ENCODE measurements around the gene CCP110.

CCP110 gene

DNA sequence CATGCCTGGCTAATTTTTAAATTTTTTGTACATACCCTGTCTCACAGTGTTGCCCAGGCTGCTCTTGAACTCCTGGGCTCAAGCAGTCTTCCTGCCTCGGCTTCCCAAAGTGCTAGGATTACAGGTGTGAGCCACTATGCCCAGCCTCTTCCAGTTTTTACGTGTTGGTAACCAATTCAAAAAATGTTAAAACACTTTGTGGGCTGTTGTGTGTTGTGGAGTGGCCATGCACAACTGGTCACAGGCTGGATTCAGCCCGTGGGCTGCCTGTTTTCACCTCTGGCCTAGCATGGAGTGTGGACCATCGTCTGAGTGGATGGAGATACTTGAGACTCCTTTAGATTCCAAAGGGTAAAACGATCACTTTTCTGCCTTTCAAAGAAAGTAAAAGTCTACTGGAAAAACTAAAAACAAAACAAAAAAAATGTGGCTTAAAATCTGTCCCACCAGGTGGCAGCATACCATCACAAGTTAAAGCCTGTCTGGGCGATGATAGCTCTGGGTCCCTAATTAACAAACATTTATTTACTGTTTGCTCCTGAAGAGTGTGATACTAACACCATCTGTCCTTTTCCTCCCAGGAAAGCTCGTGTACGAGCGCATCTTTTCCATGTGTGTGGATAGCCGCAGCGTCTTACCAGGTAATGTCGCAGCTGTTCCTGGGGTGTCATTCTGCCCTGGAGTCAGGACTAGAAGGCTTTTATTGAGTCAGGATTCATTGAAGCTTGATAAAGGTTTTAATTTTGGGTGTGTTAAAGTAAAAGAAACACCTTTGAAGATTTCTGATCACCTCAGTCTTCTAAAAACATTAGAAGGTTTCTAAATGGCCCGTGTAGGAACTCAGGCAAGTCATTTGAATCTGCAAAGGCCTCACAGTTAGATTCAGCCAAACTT lies 77.6 kb downstream of the CCP110 start:
- DNase-seq (ENCODE audit: low read depth in 2 of 2), result no peak

Measured in stimulated activated CD8-positive, alpha-beta memory T cell treated with anti-CD3 and anti-CD28 coated beads, Interleukin-15, amount 100 ng/mL, for 48 hours (primary cell).